GM06990 (cell line): ENCODE results near the gene NECTIN4.

Experiments used
- DNase-seq: peaks from one replicate; pipeline ENCODE4 v3.0.0-alpha.2; 2011; ENCODE audit not compliant: insufficient read length; ENCODE audit errors: extremely low read depth
- H3K27me3 ChIP-seq: replicated peaks from 2 replicates; pipeline ENCODE4 v1.6.0; 2011; ENCODE audit warnings: low read length; ENCODE audit not compliant: control insufficient read depth, insufficient read depth
- H3K36me3 ChIP-seq: 2 replicates; pipeline ENCODE4 v1.5.1; 2011; ENCODE audit warnings: low read length; ENCODE audit not compliant: control insufficient read depth, insufficient read depth
- H3K4me3 ChIP-seq: replicated peaks from 2 replicates; pipeline ENCODE4 v1.5.1; 2011; ENCODE audit warnings: low read depth, mild to moderate bottlenecking, control low read depth, low read length
- CTCF ChIP-seq: IDR thresholded peaks from 2 replicates; pipeline ENCODE4 v1.5.1; 2011; ENCODE audit warnings: low read length, control low read depth, mild to moderate bottlenecking, inconsistent platforms; ENCODE audit not compliant: insufficient read depth, poor library complexity, severe bottlenecking

Gene NECTIN4

DNA sequence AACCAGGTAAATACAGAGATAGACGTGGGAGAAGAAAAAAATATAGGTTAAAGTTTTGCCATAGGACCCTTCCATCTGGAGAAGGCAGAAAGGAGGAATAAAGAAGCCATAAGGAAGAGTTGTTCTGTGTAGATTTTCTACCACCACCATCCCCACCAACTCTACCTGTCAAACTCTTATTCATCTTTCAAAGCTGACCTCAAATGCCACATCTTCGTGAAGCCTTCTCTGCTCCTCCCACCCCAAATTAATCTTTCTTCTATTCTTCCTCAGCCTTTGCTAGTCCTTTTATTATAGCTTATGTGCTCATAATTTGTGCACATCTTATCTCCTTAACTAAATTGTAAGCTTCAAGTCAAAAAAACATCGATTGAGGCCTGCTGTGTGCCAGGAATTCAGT lies 1.3 kb upstream of the NECTIN4 start:
- H3K4me3 ChIP-seq, result no peak overlapping the region
- H3K27me3 ChIP-seq, result no peaks in the 10 kb centered on the region
- H3K36me3 ChIP-seq, result no peaks in the 10 kb centered on the region
- no peak for DNase-seq
- no peak for TF ChIP-seq CTCF

- DNase-seq, result no peak
- Histone ChIP-seq H3K27me3 (no peaks in the 10 kb centered on the region), H3K4me3 (no peak overlapping the region), H3K36me3 (no peaks in the 10 kb centered on the region)
- no peak for TF ChIP-seq CTCF
These were observed 580 bp upstream of the NECTIN4 start for GRCh38 chr1:161089938-161090337.

GRCh38 chr1:161088587-161089110 lies 709 bp downstream of the NECTIN4 start:
- Histone ChIP-seq H3K27me3 (no peaks in the 10 kb centered on the region), H3K36me3 (no peaks in the 10 kb centered on the region), H3K4me3 (no peak overlapping the region)
- no peak for TF ChIP-seq CTCF
- no peak for DNase-seq

GRCh38 chr1:161086457-161086856 lies 2.9 kb downstream of the NECTIN4 start:
- no peak for DNase-seq
- H3K4me3 ChIP-seq, result no peak overlapping the region
- TF ChIP-seq CTCF, result no peak
- H3K27me3 ChIP-seq, result no peaks in the 10 kb centered on the region
- H3K36me3 ChIP-seq, result no peaks in the 10 kb centered on the region

DNA sequence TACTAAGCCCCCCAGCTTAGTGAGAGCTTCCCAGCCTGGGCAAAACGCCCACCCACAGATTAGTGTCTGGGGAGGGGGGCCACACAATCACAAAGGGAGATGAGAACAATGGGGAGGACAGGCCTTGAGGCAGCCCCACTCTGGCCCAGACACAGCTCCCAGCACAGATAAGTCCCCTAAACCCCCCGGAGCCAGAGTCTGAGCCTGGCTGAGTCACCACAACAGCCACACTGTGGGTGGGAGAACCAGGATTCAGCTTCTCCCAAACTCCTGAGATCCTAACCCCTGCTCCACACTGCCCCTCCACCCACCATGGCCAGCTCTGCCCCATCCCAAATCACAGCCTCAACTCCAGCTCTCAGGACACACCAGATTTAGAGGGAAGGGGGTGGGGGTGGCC lies 4.2 kb downstream of the NECTIN4 start:
- H3K36me3 ChIP-seq, result no peaks in the 10 kb centered on the region
- TF ChIP-seq CTCF, result no peak
- DNase-seq, result no peak
- H3K27me3 ChIP-seq, result no peaks in the 10 kb centered on the region
- H3K4me3 ChIP-seq, result no peak overlapping the region

- no peak overlapping the region for H3K4me3 ChIP-seq
- no peak for TF ChIP-seq CTCF
- H3K27me3 ChIP-seq, result no peaks in the 10 kb centered on the region
- DNase-seq, result no peak
- H3K36me3 ChIP-seq, result no peaks in the 10 kb centered on the region
These were observed 4.8 kb downstream of the NECTIN4 start for GRCh38 chr1:161084597-161084988.
